HG03045 (cell line): ENCODE results near the gene ABHD10.

ENCODE experiments used
- ATAC-seq: cut with Tn5 transposase; IDR thresholded peaks from one replicate; pipeline ENCODE4 v1.9.1; 2021; ENCODE audit warnings: mild to moderate bottlenecking, moderate library complexity; ENCODE audit not compliant: unreplicated experiment

Gene ABHD10

GRCh38 chr3:111999484-112000324, 20.9 kb downstream of the ABHD10 start:
- no peak for ATAC-seq

GRCh38 chr3:112000367-112000771, 21.5 kb downstream of the ABHD10 start:
- ATAC-seq, result no peak

GRCh38 chr3:112000966-112001365, 22.1 kb downstream of the ABHD10 start:
- ATAC-seq, result no peak

GRCh38 chr3:112001526-112001925, 22.7 kb downstream of the ABHD10 start:
- ATAC-seq, result no peak

- no peak for ATAC-seq
Measured at GRCh38 chr3:112002096-112002971, 23.5 kb downstream of the ABHD10 start.

GRCh38 chr3:112003321-112004080, 24.7 kb downstream of the ABHD10 start:
- ATAC-seq, result no peak

GRCh38 chr3:112004187-112004586, 25.4 kb downstream of the ABHD10 start:
- ATAC-seq, result no peak

- ATAC-seq, result no peak
Measured at GRCh38 chr3:112004669-112005068, 25.8 kb downstream of the ABHD10 start.

- no peak for ATAC-seq
Measured at GRCh38 chr3:112005091-112005672, 26.4 kb downstream of the ABHD10 start.

GRCh38 chr3:112007633-112008032, 28.8 kb downstream of the ABHD10 start:
- ATAC-seq, result no peak

- ATAC-seq, result no peak
Measured at GRCh38 chr3:112009670-112010069, 30.8 kb downstream of the ABHD10 start.

GRCh38 chr3:112010636-112011035, 31.8 kb downstream of the ABHD10 start:
- ATAC-seq, result no peak

GRCh38 chr3:112011376-112011940, 32.6 kb downstream of the ABHD10 start:
- no peak for ATAC-seq

- ATAC-seq, result no peak
Measured at GRCh38 chr3:112012205-112012992, 33.6 kb downstream of the ABHD10 start.

GRCh38 chr3:112013058-112013783, 34.4 kb downstream of the ABHD10 start:
- peak; percentile 75 for ATAC-seq

GRCh38 chr3:112013784-112014143, 34.9 kb downstream of the ABHD10 start:
- peak; percentile 13 for ATAC-seq

GRCh38 chr3:112017091-112017490, 38.3 kb downstream of the ABHD10 start:
- no peak for ATAC-seq

- no peak for ATAC-seq
Measured at GRCh38 chr3:112018712-112019111, 39.9 kb downstream of the ABHD10 start.

GRCh38 chr3:112019716-112020115, 40.9 kb downstream of the ABHD10 start:
- ATAC-seq, result no peak
